Natural killer cell treated with Interleukin-12 subunit alpha and Interleukin-12 subunit beta and Interleukin-15 and Interleukin-18, amount 100 ng/mL, for 72 hours (primary cell): ENCODE data around the gene CCL28. TPM values are rescaled to one million over a fixed set of nuclear protein-coding genes. Genes with fewer than 3 reads are reported as not detected.
A peak's percentile ranks its signal among the peaks of the same experiment; 100 is the strongest.

Experiments
- ATAC-seq, 2 donors: fragments of 150-1000 bp; cut with Tn5 transposase in 1 of 2; sonication (Bioruptor Pico), chemical (Tn5 transposase) in 1 of 2; 2 replicates each; pipeline ENCODE4 v1.10.0; 2021
- DNase-seq: peaks from one replicate; pipeline ENCODE4 v3.0.0; 2022; ENCODE audit warnings: low spot score
- H3K27ac Mint-ChIP-seq, 2 donors: 1 replicate in 1 of 2; 2 replicates in 1 of 2; pipeline ENCODE4 v1.8.0; 2022; ENCODE audit warnings: mixed read lengths in 2 of 2, mild to moderate bottlenecking in 1 of 2, moderate library complexity in 1 of 2
- H3K27me3 Mint-ChIP-seq, 2 donors: 1 replicate in 1 of 2; 2 replicates in 1 of 2; pipeline ENCODE4 v1.8.0; 2022; ENCODE audit warnings: mixed read lengths in 2 of 2
- H3K36me3 Mint-ChIP-seq: one replicate; pipeline ENCODE4 v1.8.0; 2022; ENCODE audit warnings: mixed read lengths
- H3K4me1 Mint-ChIP-seq, 2 donors: 1 replicate in 1 of 2; 2 replicates in 1 of 2; pipeline ENCODE4 v1.8.0; 2022; ENCODE audit warnings: low read depth in 2 of 2, mixed read lengths in 2 of 2, mild to moderate bottlenecking in 1 of 2
- H3K4me3 Mint-ChIP-seq: one replicate; pipeline ENCODE4 v1.8.0; 2022; ENCODE audit warnings: mixed read lengths
- H3K9me3 Mint-ChIP-seq: 2 replicates; pipeline ENCODE4 v1.8.0; 2022; ENCODE audit warnings: mixed read lengths
- total RNA-seq, 2 donors: library from RNA; stranded (reverse); gene quantifications; one replicate each; pipeline ENCODE4 v1.2.3, GENCODE V29; 2022

CCL28 gene
- total RNA-seq, 2 donors from 2014 or later: 4.8 to 18.3 TPM

GRCh38 chr5:43362725-43363435, 49.3 kb downstream of the CCL28 start:
- Mint-ChIP-seq H3K27me3 (peaks cover 0 to 10% of the 10 kb centered on the region in 2 donors), H3K4me3 (no peak overlapping the region), H3K36me3 (peaks cover 7% of the 10 kb centered on the region), H3K4me1 (no peaks in the 10 kb centered on the region), H3K27ac (no peak overlapping the region), H3K9me3 (peaks cover 3% of the 10 kb centered on the region)
- ATAC-seq (no peak), DNase-seq (no peak)

- no peak for ATAC-seq
- no peak overlapping the region for H3K4me3 Mint-ChIP-seq
Observed at GRCh38 chr5:43358726-43359125, 53.5 kb downstream of the CCL28 start.

GRCh38 chr5:43358301-43358700, 53.9 kb downstream of the CCL28 start:
- H3K27me3 Mint-ChIP-seq: peaks cover 12 to 16% of the 10 kb centered on the region in 2 donors
- H3K9me3 Mint-ChIP-seq: peaks cover 3% of the 10 kb centered on the region
- no peak for DNase-seq

More at GRCh38 chr5:43358726-43359125, 53.5 kb downstream of the CCL28 start:
- H3K36me3 Mint-ChIP-seq: peaks cover 7% of the 10 kb centered on the region
- peaks cover 12 to 16% of the 10 kb centered on the region in 2 donors for H3K27me3 Mint-ChIP-seq
- H3K9me3 Mint-ChIP-seq: peaks cover 3% of the 10 kb centered on the region
- no peak overlapping the region for H3K27ac Mint-ChIP-seq
- no peak for DNase-seq
- H3K4me1 Mint-ChIP-seq: no peaks in the 10 kb centered on the region

GRCh38 chr5:43357878-43358281, 54.3 kb downstream of the CCL28 start:
- ATAC-seq (no peak), DNase-seq (no peak)
- H3K36me3 Mint-ChIP-seq: peaks cover 7% of the 10 kb centered on the region
- peaks cover 12 to 16% of the 10 kb centered on the region in 2 donors for H3K27me3 Mint-ChIP-seq
- no peak overlapping the region for H3K27ac Mint-ChIP-seq
- H3K4me3 Mint-ChIP-seq: no peak overlapping the region
- H3K4me1 Mint-ChIP-seq: no peaks in the 10 kb centered on the region
- peaks cover 3% of the 10 kb centered on the region for H3K9me3 Mint-ChIP-seq

More at GRCh38 chr5:43358301-43358700, 53.9 kb downstream of the CCL28 start:
- no peak overlapping the region for H3K4me3 Mint-ChIP-seq
- H3K36me3 Mint-ChIP-seq: peaks cover 7% of the 10 kb centered on the region
- no peak overlapping the region for H3K27ac Mint-ChIP-seq
- H3K4me1 Mint-ChIP-seq: no peaks in the 10 kb centered on the region
- ATAC-seq: no peak

- no peaks in the 10 kb centered on the region for H3K4me1 Mint-ChIP-seq
- H3K4me3 Mint-ChIP-seq: no peak overlapping the region
- no peak for DNase-seq
- ATAC-seq: no peak
- no peak overlapping the region for H3K27ac Mint-ChIP-seq
- peaks cover 7% of the 10 kb centered on the region for H3K36me3 Mint-ChIP-seq
- peaks cover 12 to 16% of the 10 kb centered on the region in 2 donors for H3K27me3 Mint-ChIP-seq
- peaks cover 3% of the 10 kb centered on the region for H3K9me3 Mint-ChIP-seq
Observed at GRCh38 chr5:43357067-43357466, 55.1 kb downstream of the CCL28 start.

- DNase-seq (no peak), ATAC-seq (no peak)
- Mint-ChIP-seq H3K36me3 (no peaks in the 10 kb centered on the region), H3K4me3 (no peak overlapping the region), H3K27ac (no peak overlapping the region), H3K27me3 (peaks cover 15 to 24% of the 10 kb centered on the region in 2 donors), H3K9me3 (no peaks in the 10 kb centered on the region), H3K4me1 (no peaks in the 10 kb centered on the region)
Observed at GRCh38 chr5:43354774-43355173, 57.4 kb downstream of the CCL28 start.

GRCh38 chr5:43353668-43354067, 58.5 kb downstream of the CCL28 start:
- no peaks in the 10 kb centered on the region for H3K36me3 Mint-ChIP-seq
- no peaks in the 10 kb centered on the region for H3K9me3 Mint-ChIP-seq
- no peak overlapping the region for H3K4me3 Mint-ChIP-seq
- H3K4me1 Mint-ChIP-seq: no peaks in the 10 kb centered on the region
- peak in 1 of 2 donors; percentile 43 for ATAC-seq
- H3K27ac Mint-ChIP-seq: no peak overlapping the region
- peaks cover 18 to 24% of the 10 kb centered on the region in 2 donors for H3K27me3 Mint-ChIP-seq
- DNase-seq: no peak

GRCh38 chr5:43352915-43353314, 59.3 kb downstream of the CCL28 start:
- Mint-ChIP-seq H3K4me3 (no peak overlapping the region), H3K36me3 (no peaks in the 10 kb centered on the region)
- ATAC-seq: no peak

GRCh38 chr5:43352131-43352530, 60.1 kb downstream of the CCL28 start:
- ATAC-seq (no peak), DNase-seq (no peak)
- Mint-ChIP-seq H3K27ac (no peak overlapping the region), H3K4me3 (no peak overlapping the region), H3K36me3 (no peaks in the 10 kb centered on the region), H3K27me3 (peaks cover 18 to 31% of the 10 kb centered on the region in 2 donors), H3K9me3 (no peaks in the 10 kb centered on the region), H3K4me1 (no peaks in the 10 kb centered on the region)

More at GRCh38 chr5:43352915-43353314, 59.3 kb downstream of the CCL28 start:
- H3K27me3 Mint-ChIP-seq: peaks cover 18 to 24% of the 10 kb centered on the region in 2 donors
- H3K9me3 Mint-ChIP-seq: no peaks in the 10 kb centered on the region
- no peaks in the 10 kb centered on the region for H3K4me1 Mint-ChIP-seq
- DNase-seq: no peak
- H3K27ac Mint-ChIP-seq: no peak overlapping the region

GRCh38 chr5:43348861-43349363, 63.3 kb downstream of the CCL28 start:
- Mint-ChIP-seq H3K27ac (no peak overlapping the region), H3K9me3 (no peaks in the 10 kb centered on the region), H3K27me3 (peaks cover 17 to 23% of the 10 kb centered on the region in 2 donors), H3K4me3 (no peak overlapping the region), H3K36me3 (no peaks in the 10 kb centered on the region), H3K4me1 (no peaks in the 10 kb centered on the region)
- ATAC-seq: no peak
- DNase-seq: no peak

- ATAC-seq: no peak
- peaks cover 23 to 28% of the 10 kb centered on the region in 2 donors for H3K27me3 Mint-ChIP-seq
Observed at GRCh38 chr5:43348207-43348606, 64.0 kb downstream of the CCL28 start.

GRCh38 chr5:43338862-43339261, 73.3 kb downstream of the CCL28 start:
- Mint-ChIP-seq H3K27me3 (peaks cover 24 to 46% of the 10 kb centered on the region in 2 donors), H3K4me1 (peaks cover 11 to 14% of the 10 kb centered on the region in 2 donors), H3K4me3 (peak overlapping the region; percentile 0), H3K9me3 (peaks cover 15% of the 10 kb centered on the region), H3K36me3 (peaks cover 22% of the 10 kb centered on the region), H3K27ac (peak overlapping the region in 1 of 2 donors; percentile 38)
- DNase-seq (no peak), ATAC-seq (peak; percentile 41 to 85)

More at GRCh38 chr5:43348207-43348606, 64.0 kb downstream of the CCL28 start:
- no peaks in the 10 kb centered on the region for H3K4me1 Mint-ChIP-seq
- H3K4me3 Mint-ChIP-seq: no peak overlapping the region
- no peak for DNase-seq
- no peak overlapping the region for H3K27ac Mint-ChIP-seq
- H3K9me3 Mint-ChIP-seq: peaks cover 4% of the 10 kb centered on the region
- H3K36me3 Mint-ChIP-seq: peaks cover 5% of the 10 kb centered on the region

- peaks cover 29% of the 10 kb centered on the region for H3K36me3 Mint-ChIP-seq
- peak overlapping the region; percentile 1 for H3K4me3 Mint-ChIP-seq
- H3K9me3 Mint-ChIP-seq: peaks cover 21% of the 10 kb centered on the region
- H3K27ac Mint-ChIP-seq: peak overlapping the region in 1 of 2 donors; percentile 12
- H3K4me1 Mint-ChIP-seq: peaks cover 11 to 14% of the 10 kb centered on the region in 2 donors
- DNase-seq (no peak), ATAC-seq (peak; percentile 82 to 83)
- H3K27me3 Mint-ChIP-seq: peaks cover 29 to 47% of the 10 kb centered on the region in 2 donors
Observed at GRCh38 chr5:43336159-43336558, 76.0 kb downstream of the CCL28 start.

- Mint-ChIP-seq H3K36me3 (peaks cover 29% of the 10 kb centered on the region), H3K9me3 (peaks cover 21% of the 10 kb centered on the region), H3K27ac (peak overlapping the region in 1 of 2 donors; percentile 12), H3K27me3 (peaks cover 29 to 48% of the 10 kb centered on the region in 2 donors), H3K4me1 (peaks cover 11 to 14% of the 10 kb centered on the region in 2 donors), H3K4me3 (no peak overlapping the region)
- ATAC-seq (no peak), DNase-seq (no peak)
Observed at GRCh38 chr5:43335681-43336080, 76.5 kb downstream of the CCL28 start.
